DOHH2 (cell line): ENCODE data around the gene KDM4F.

Source experiments
- H3F3A ChIP-seq: fragments of 200-600 bp; sonication (generic), shearing (Covaris generic); 2 replicates; pipeline ENCODE4 v1.6.0; 2016; ENCODE audit warnings: antibody characterized with exemption, mild to moderate bottlenecking; ENCODE audit not compliant: control insufficient read depth, insufficient read depth
- H3K27ac ChIP-seq: fragments of 200-600 bp; sonication (generic); 2 replicates; pipeline ENCODE4 v1.5.1; 2014; ENCODE audit warnings: low read depth, mild to moderate bottlenecking, low read length, moderate library complexity
- H3K27me3 ChIP-seq: fragments of 200-600 bp; sonication (generic); 2 replicates; pipeline ENCODE4 v1.6.1; 2014; ENCODE audit warnings: mild to moderate bottlenecking, low read length, mixed read lengths; ENCODE audit not compliant: control insufficient read depth
- H3K36me3 ChIP-seq: fragments of 200-600 bp; sonication (generic); 2 replicates; pipeline ENCODE4 v1.6.1; 2014; ENCODE audit warnings: mild to moderate bottlenecking, low read length, moderate library complexity, mixed read lengths; ENCODE audit not compliant: control insufficient read depth
- H3K4me1 ChIP-seq: fragments of 200-600 bp; sonication (generic); 2 replicates; pipeline ENCODE4 v1.6.1; 2014; ENCODE audit warnings: mild to moderate bottlenecking, low read length, mixed read lengths; ENCODE audit not compliant: control insufficient read depth
- H3K4me2 ChIP-seq: fragments of 200-600 bp; sonication (generic); 2 replicates; pipeline ENCODE4 v1.6.0; 2014; ENCODE audit warnings: mild to moderate bottlenecking, low read length, moderate library complexity
- H3K4me3 ChIP-seq: fragments of 200-600 bp; sonication (generic); 2 replicates; pipeline ENCODE4 v1.5.1; 2014; ENCODE audit warnings: mild to moderate bottlenecking, low read length, mixed read lengths
- H3K79me2 ChIP-seq: fragments of 200-600 bp; sonication (generic); 2 replicates; pipeline ENCODE4 v1.6.1; 2014; ENCODE audit warnings: mild to moderate bottlenecking, low read length, mixed read lengths; ENCODE audit not compliant: control insufficient read depth
- H3K9me2 ChIP-seq: fragments of 200-600 bp; sonication (generic); replicated peaks from 2 replicates; pipeline ENCODE4 v1.6.1; 2014; ENCODE audit warnings: mild to moderate bottlenecking, low read length, mixed read lengths; ENCODE audit not compliant: control insufficient read depth
- H3K9me3 ChIP-seq: fragments of 200-600 bp; sonication (generic); 2 replicates; pipeline ENCODE4 v1.6.1; 2014; ENCODE audit warnings: antibody characterized with exemption, low read length, mixed read lengths; ENCODE audit not compliant: control insufficient read depth, insufficient read depth
- H4K20me1 ChIP-seq: fragments of 200-600 bp; sonication (generic); 2 replicates; pipeline ENCODE4 v1.6.0; 2014; ENCODE audit warnings: low read depth, mild to moderate bottlenecking, antibody characterized with exemption, low read length, moderate library complexity; ENCODE audit not compliant: control insufficient read depth, insufficient read depth
- CTCF ChIP-seq: fragments of 200-600 bp; sonication (generic); IDR thresholded peaks from one replicate; pipeline ENCODE4 v1.5.1; 2014; ENCODE audit warnings: antibody characterized with exemption, mild to moderate bottlenecking, low read depth, low read length; ENCODE audit not compliant: poor library complexity, severe bottlenecking
- EZH2phosphoT487 ChIP-seq: fragments of 200-600 bp; sonication (generic); IDR thresholded peaks from 2 replicates; pipeline ENCODE4 v1.6.1; 2017; ENCODE audit warnings: borderline replicate concordance, mild to moderate bottlenecking, antibody characterized with exemption, low read length, moderate library complexity, mixed read lengths

Gene KDM4F

GRCh38 chr11:95068549-95068948, 19.3 kb downstream of the KDM4F start:
- Histone ChIP-seq H3K4me3 (peak overlapping the region; percentile 89), H3K79me2 (peaks cover 48% of the 10 kb centered on the region), H3K27me3 (no peaks in the 10 kb centered on the region), H3K4me1 (peaks cover 18% of the 10 kb centered on the region), H3F3A (peaks cover 8% of the 10 kb centered on the region), H4K20me1 (no peaks in the 10 kb centered on the region), H3K36me3 (peaks cover 44% of the 10 kb centered on the region), H3K9me2 (no peaks in the 10 kb centered on the region), H3K4me2 (peak overlapping the region; percentile 67), H3K27ac (peak overlapping the region; percentile 87), H3K9me3 (no peaks in the 10 kb centered on the region)
- TF ChIP-seq CTCF (no peak), EZH2phosphoT487 (no peak)

GRCh38 chr11:95070471-95070870, 21.2 kb downstream of the KDM4F start:
- Histone ChIP-seq H3K9me2 (no peaks in the 10 kb centered on the region), H3K36me3 (peaks cover 44% of the 10 kb centered on the region), H3K27me3 (no peaks in the 10 kb centered on the region), H3K4me1 (peaks cover 18% of the 10 kb centered on the region), H3K79me2 (peaks cover 48% of the 10 kb centered on the region), H4K20me1 (no peaks in the 10 kb centered on the region), H3F3A (peaks cover 8% of the 10 kb centered on the region), H3K27ac (no peak overlapping the region), H3K9me3 (no peaks in the 10 kb centered on the region), H3K4me3 (no peak overlapping the region), H3K4me2 (peak overlapping the region; percentile 24)
- TF ChIP-seq CTCF, result no peak
- TF ChIP-seq EZH2phosphoT487, result no peak

- H3K4me2 ChIP-seq, result no peak overlapping the region
- H3K27me3 ChIP-seq, result no peaks in the 10 kb centered on the region
- H3K27ac ChIP-seq, result no peak overlapping the region
- H3K4me3 ChIP-seq, result no peak overlapping the region
- H3F3A ChIP-seq, result peaks cover 8% of the 10 kb centered on the region
- H4K20me1 ChIP-seq, result no peaks in the 10 kb centered on the region
- peaks cover 25% of the 10 kb centered on the region for H3K4me1 ChIP-seq
- H3K79me2 ChIP-seq, result peaks cover 39% of the 10 kb centered on the region
- no peaks in the 10 kb centered on the region for H3K9me3 ChIP-seq
- peaks cover 38% of the 10 kb centered on the region for H3K36me3 ChIP-seq
- TF ChIP-seq EZH2phosphoT487 (no peak), CTCF (no peak)
- no peaks in the 10 kb centered on the region for H3K9me2 ChIP-seq
These were observed 23.7 kb downstream of the KDM4F start for GRCh38 chr11:95072948-95073347.
